Testis (tissue), 3 donors: ENCODE data around the gene HSFX1. TPM values are rescaled to one million over a fixed set of nuclear protein-coding genes. Genes with fewer than 3 reads are reported as not detected.
"Not testable (repeated sequence)": the region's sequence is repeated elsewhere in the genome, so short reads cannot be mapped to it uniquely, and the experiment has no call there.

Experiments
- DNase-seq: peaks from one replicate; pipeline ENCODE4 v3.0.0-alpha.2; 2019
- H3K27ac ChIP-seq, 2 donors: fragments of 200-600 bp; sonication (generic); one replicate each; pipeline ENCODE4 v1.5.1; 2019
- H3K27me3 ChIP-seq: fragments of 200-600 bp; sonication (generic); one replicate; pipeline ENCODE4 v1.5.1; 2019
- H3K36me3 ChIP-seq: fragments of 200-600 bp; sonication (generic); one replicate; pipeline ENCODE4 v1.5.1; 2017; ENCODE audit warnings: low read depth; ENCODE audit errors: missing control alignments
- H3K4me1 ChIP-seq: fragments of 200-600 bp; sonication (generic); one replicate; pipeline ENCODE4 v1.5.1; 2019
- H3K4me3 ChIP-seq, 2 donors: fragments of 200-600 bp; sonication (generic); one replicate each; pipeline ENCODE4 v1.5.1; 2017 to 2019
- H3K9me3 ChIP-seq: fragments of 200-600 bp; sonication (generic); one replicate; pipeline ENCODE4 v1.5.1; 2017
- POLR2A ChIP-seq: fragments of 450-650 bp; IDR thresholded peaks from one replicate; pipeline ENCODE4 v1.6.1; 2017; ENCODE audit warnings: antibody characterized with exemption, mild to moderate bottlenecking, moderate library complexity
- WGBS, 2 donors: methylation state at CpG; one replicate each; pipeline ENCODE4 v1.1.5; 2018; 5-methylcytosine and 5-hydroxymethylcytosine counted together
- intact Hi-C: fragments of 100-400 bp; cut with DNase I; formaldehyde crosslinking; loops from one replicate; pipeline ENCODE4 v1.15.1; 2023; ENCODE audit warnings: low total_unique reads
- polyA plus RNA-seq: library from polyadenylated mRNA; stranded (reverse); fragments of 350-450 nt; fragmentation: Illumina TruSeq; extraction: RNeasy Lipid Tissue Mini Kit (QIAGEN cat#74804); gene quantifications from one replicate; pipeline ENCODE4 v1.2.3, GENCODE V29; 2014; ENCODE audit warnings: low read depth, low replicate concordance; ENCODE audit not compliant: insufficient read depth
- total RNA-seq, 2 donors: library from RNA; depleted of rRNA; stranded (reverse); fragments of >200 nt; gene quantifications; one replicate each; pipeline ENCODE4 v1.2.3, GENCODE V29; 2016
- TF ChIP-seq, protein P1 (sequence below), 3 experiments: fragments of 450-650 bp in 2 of 3; fragments of 200-600 bp in 1 of 3; sonication (generic) in 1 of 3; IDR thresholded peaks; one replicate each; pipeline ENCODE4 v1.5.1; 2016 to 2019; ENCODE audit warnings: antibody characterized with exemption in 3 of 3, mild to moderate bottlenecking in 2 of 3, moderate library complexity in 1 of 3

Gene HSFX1
- total and polyA plus RNA-seq, 3 donors from 2014 or later, result 1.3 to 9.8 (median 4.0) TPM

DNA sequence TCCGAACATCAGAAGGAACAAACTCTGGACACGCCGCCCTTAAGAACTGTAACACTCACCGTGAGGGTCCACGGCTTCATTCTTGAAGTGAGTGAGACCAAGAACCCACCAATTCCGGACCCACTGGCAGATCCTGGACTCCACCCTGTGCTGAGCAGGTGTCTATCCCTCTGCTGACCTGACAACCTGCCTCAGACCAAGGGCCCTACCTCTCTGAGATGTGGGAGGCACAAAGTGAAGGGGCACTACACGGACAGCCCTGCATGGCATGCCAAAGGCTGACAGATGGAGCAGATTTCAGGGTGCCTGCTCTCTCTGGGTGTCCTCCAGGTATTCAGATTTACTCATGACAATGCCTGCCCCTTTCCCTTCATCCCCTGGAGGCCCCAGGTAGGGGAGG is 14.0 kb upstream of the HSFX1 start:
- Histone ChIP-seq H3K4me3 (no peak overlapping the region), H3K27me3 (no peaks in the 10 kb centered on the region), H3K36me3 (no peaks in the 10 kb centered on the region), H3K9me3 (no peaks in the 10 kb centered on the region), H3K4me1 (no peaks in the 10 kb centered on the region), H3K27ac (no peak overlapping the region)
- TF ChIP-seq POLR2A, result no peak
- TF ChIP-seq, protein P1, sequence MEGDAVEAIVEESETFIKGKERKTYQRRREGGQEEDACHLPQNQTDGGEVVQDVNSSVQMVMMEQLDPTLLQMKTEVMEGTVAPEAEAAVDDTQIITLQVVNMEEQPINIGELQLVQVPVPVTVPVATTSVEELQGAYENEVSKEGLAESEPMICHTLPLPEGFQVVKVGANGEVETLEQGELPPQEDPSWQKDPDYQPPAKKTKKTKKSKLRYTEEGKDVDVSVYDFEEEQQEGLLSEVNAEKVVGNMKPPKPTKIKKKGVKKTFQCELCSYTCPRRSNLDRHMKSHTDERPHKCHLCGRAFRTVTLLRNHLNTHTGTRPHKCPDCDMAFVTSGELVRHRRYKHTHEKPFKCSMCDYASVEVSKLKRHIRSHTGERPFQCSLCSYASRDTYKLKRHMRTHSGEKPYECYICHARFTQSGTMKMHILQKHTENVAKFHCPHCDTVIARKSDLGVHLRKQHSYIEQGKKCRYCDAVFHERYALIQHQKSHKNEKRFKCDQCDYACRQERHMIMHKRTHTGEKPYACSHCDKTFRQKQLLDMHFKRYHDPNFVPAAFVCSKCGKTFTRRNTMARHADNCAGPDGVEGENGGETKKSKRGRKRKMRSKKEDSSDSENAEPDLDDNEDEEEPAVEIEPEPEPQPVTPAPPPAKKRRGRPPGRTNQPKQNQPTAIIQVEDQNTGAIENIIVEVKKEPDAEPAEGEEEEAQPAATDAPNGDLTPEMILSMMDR (IDR thresholded peaks at IDR 0.05), result no peak
- WGBS, 2 donors, result 80 to 100% methylated on average over 1 to 4 of the region's 7 CpGs
- intact Hi-C loops, result no loop called here
- no peak for DNase-seq

DNA sequence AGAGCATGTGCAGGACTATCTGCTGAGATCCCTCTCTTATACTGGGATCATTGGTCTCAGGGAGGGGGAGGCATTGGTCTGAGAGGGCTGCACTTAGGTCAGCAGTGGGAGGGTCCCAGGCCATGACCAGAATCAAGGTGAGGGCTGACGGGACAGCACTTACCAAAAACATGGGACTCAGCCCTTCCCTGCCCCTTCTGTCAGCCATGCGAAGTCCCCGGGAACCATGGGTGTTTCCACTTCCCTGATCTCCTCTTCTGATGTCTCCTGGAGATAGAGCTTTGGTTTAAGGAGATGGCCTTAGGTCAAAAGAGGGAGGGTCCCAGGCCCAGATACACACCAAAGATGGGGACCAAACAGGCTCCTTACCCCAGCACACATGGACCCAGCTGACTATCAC is 12.9 kb upstream of the HSFX1 start:
- H3K27me3 ChIP-seq, result no peaks in the 10 kb centered on the region
- TF ChIP-seq, protein P1 (IDR thresholded peaks at IDR 0.05), result no peak
- TF ChIP-seq POLR2A, result no peak
- no peak overlapping the region for H3K4me3 ChIP-seq
- no peak overlapping the region for H3K27ac ChIP-seq
- H3K36me3 ChIP-seq, result no peaks in the 10 kb centered on the region
- no peaks in the 10 kb centered on the region for H3K4me1 ChIP-seq
- DNase-seq, result no peak
- intact Hi-C loops, result no loop called here
- 94% methylated on average over 2 of the region's 3 CpGs; no CpG with 5 or more reads in 1 of the 2 donors for WGBS, 2 donors
- H3K9me3 ChIP-seq, result no peaks in the 10 kb centered on the region

DNA sequence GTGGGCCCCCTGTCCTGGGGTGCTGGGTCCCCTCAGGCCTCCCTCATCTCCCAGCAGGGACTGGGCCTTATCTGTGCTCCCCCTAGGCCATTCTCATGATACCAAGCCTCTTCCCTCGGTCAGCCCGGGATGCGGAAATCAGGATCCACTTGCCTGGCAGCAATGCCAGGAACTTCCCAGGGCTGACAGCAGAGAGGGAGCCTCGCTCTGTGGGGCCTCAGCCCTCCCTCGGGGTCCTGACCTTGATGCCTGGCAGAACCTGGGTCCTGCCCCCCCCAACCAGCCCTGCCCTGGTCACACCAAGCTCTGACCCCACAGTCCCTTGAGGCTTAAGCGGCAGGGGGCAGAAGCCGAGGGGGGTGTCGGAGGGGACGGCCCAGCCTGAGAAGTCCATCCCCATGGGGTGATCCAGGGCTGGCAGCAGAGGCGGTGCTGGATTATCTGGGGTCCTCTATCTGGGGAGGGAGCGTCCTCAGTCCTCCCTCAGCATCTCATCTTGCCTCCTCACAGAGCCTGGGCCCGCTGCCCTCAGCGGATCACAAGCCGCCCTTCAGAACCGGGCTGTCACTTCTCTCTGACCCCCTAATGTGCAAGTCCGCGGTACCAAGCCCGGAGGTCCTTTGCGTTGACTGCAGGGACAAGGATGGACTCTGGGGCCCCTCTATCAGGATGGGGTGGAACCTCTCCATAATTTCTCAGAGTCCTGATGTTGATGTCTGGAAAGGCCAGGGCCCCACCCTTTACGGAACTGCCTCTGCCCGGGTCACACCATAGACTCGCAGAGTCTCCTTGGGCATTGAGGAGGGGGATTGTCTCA is 11.8 kb upstream of the HSFX1 start:
- intact Hi-C loops, H3K4me1 ChIP-seq, H3K27me3 ChIP-seq, H3K4me3 ChIP-seq, H3K36me3 ChIP-seq, H3K9me3 ChIP-seq, DNase-seq, H3K27ac ChIP-seq: not testable (repeated sequence)
- 92% methylated on average over 18 of the region's 22 CpGs; no CpG with 5 or more reads in 1 of the 2 donors for WGBS, 2 donors

DNA sequence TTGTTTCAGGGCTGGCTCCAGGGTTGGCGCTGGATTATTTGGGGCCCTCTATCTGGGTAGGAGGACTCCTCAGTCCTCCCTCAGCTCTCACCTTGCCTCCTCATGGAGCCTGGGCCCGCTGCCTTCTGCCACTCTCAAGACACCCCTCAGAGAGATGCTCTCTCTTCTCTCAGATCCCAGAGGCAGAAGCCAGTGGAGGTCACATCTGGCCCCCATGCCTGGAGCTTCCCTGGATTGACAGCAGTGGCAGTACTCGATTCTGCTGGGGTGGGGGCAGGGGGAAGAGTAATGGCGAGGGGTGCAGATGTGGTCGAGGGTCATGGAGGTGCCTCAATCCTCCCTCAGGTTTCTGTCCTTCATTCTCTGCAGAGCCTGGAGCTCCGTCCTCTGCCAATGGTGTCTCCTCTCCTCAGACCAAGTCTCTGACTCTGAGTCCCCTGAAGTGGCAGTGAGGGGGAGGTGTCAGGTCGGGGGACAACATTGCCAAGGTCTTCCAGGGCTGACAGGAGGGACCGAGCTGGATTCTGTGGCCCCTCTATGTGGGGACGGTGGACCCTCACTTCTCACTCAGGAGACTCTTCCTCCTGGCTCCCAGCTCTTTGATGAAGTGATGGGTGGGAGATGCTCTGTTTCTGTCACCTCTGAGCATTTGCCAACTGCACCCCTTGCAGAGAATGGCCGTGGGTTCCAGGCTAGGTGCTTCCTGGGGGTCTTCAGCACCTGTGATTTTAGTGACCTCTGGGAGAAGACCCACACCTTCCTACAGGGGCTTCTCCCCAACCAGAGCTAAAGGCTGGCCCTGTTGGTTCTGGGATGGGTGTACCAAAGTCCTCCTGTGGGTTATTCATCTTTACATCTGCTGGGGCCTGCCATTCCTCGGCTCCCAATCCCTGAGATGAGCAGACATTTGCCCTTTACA is 10.9 kb upstream of the HSFX1 start:
- H3K4me1 ChIP-seq, result no peaks in the 10 kb centered on the region
- H3K27me3 ChIP-seq, result no peaks in the 10 kb centered on the region
- H3K9me3 ChIP-seq, result no peaks in the 10 kb centered on the region
- 91% methylated on average over 9 of the region's 11 CpGs; no CpG with 5 or more reads in 1 of the 2 donors for WGBS, 2 donors
- TF ChIP-seq, protein P1 (IDR thresholded peaks at IDR 0.05), result no peak
- TF ChIP-seq POLR2A, result no peak
- no peaks in the 10 kb centered on the region for H3K36me3 ChIP-seq
- no peak overlapping the region for H3K27ac ChIP-seq
- no peak for DNase-seq
- H3K4me3 ChIP-seq, result no peak overlapping the region
- intact Hi-C loops, result no loop called here

DNA sequence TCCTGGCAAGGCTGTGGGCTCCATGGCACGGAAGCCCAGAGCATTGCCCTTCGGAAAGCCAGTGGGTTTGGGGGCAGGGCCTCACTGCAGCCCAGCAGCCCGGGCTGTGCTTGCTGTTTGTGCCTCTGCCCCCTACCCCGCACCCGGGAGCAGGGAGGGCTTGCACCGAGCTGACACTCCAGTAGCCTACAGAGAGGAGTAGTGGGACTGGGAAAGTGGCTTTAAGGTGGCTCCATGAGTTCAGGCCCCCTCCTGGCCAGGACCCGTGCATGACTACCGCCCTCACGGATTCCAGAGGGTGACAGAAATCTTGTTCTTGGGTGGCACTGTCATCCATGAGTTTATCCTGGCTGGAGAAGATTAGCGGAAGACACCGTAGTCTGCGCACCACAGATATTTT is 3.5 kb upstream of the HSFX1 start:
- H3K36me3 ChIP-seq, H3K9me3 ChIP-seq, DNase-seq, intact Hi-C loops, H3K4me1 ChIP-seq, H3K27ac ChIP-seq, H3K27me3 ChIP-seq, H3K4me3 ChIP-seq: not testable (repeated sequence)
- no CpG with 5 or more reads among the region's 12 CpGs for WGBS, 2 donors

DNA sequence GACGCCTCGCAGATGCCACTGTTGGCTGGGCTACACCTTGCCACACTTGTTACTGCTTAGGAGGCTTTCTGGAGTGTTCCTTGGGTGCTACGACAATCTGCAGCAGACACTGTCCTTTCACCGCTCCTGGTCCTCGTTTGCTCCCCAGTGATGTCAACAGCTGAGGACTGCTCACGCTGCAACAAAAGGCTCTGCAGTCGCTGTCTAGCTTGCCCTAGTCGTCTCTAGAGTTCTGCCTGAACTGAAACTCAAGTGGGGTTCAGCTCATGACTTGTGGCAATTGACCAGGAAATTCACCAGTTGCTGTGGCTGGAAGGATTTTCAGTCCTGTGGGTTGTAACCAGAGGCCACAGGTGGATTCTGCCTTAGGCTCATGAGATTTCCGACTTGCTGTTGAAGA is 842 bp upstream of the HSFX1 start:
- H3K27ac ChIP-seq, DNase-seq, H3K27me3 ChIP-seq, H3K36me3 ChIP-seq, H3K9me3 ChIP-seq, H3K4me1 ChIP-seq, intact Hi-C loops, H3K4me3 ChIP-seq: not testable (repeated sequence)
- no CpG with 5 or more reads among the region's 9 CpGs for WGBS, 2 donors

DNA sequence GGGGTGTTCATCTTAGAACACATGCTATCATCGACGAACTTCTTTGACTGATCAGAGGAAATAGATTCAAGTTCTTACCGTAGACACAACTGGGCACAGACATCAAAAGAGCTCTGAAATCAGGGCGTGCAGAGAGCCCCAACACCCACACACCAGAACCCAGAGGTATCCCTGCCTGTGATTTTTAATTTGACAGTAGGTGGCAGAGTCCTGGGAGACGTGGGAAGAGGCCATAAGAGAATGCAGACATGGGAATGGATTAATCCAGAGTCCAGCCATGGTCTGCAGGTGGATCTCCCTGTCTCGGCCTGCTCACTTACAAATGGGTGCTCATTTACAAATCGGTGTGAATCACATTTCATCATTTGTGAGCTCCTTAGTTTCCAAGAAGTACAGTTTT is 4.1 kb downstream of the HSFX1 start:
- H3K36me3 ChIP-seq, intact Hi-C loops, H3K4me3 ChIP-seq, DNase-seq, H3K27me3 ChIP-seq, H3K27ac ChIP-seq, H3K4me1 ChIP-seq, H3K9me3 ChIP-seq: not testable (repeated sequence)
- no CpG with 5 or more reads among the region's 7 CpGs for WGBS, 2 donors

DNA sequence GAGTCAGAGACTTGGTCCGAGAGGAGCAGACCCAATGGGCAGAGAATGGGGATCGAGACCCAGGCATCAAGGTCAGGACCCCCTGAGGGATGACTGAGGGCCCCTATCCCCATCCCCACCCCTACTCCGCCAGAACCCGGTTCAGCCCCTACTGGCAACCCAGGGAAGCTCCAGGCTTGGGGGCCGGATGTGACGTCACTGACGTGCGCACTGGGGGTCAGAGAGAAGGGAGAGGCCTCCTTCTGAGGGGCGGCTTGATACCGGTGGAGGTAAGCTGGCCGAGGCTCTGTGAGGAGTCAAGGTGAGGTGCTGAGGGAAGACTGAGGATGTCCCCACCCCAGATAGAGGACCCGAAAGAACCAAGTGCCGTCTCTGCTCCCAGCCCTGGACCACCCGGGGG is 7.9 kb downstream of the HSFX1 start, which contains the start of gene MAGEA9:
Gene MAGEA9 (plus strand): TSS at position 204 of the 400 bp plus-strand sequence. CDS start 4,281 bp downstream, outside the sequence.
- H3K27me3 ChIP-seq, DNase-seq, intact Hi-C loops, H3K4me1 ChIP-seq, H3K27ac ChIP-seq, H3K36me3 ChIP-seq, H3K4me3 ChIP-seq, H3K9me3 ChIP-seq: not testable (repeated sequence)
- no CpG with 5 or more reads among the region's 14 CpGs for WGBS, 2 donors
